GM12892 (cell line): ENCODE data around the gene FBXO11.
"Not testable (repeated sequence)": the region's sequence is repeated elsewhere in the genome, so short reads cannot be mapped to it uniquely, and the experiment has no call there.

Experiments used
- DNase-seq: peaks from one replicate; pipeline ENCODE4 v3.0.0; 2011; ENCODE audit not compliant: insufficient read length
- FAIRE-seq: peaks from 2 replicates; lab custom pipeline; 2011; peaks lifted over from hg19 to GRCh38; lab: Jason Lieb, UNC
- POLR2A ChIP-seq: IDR thresholded peaks from 2 replicates; pipeline ENCODE4 v1.6.1; 2011; ENCODE audit warnings: low read depth, low read length, control low read depth
- POLR2AphosphoS5 ChIP-seq: IDR thresholded peaks from 2 replicates; pipeline ENCODE4 v1.6.1; 2011; ENCODE audit warnings: low read depth, low read length, control low read depth
- TAF1 ChIP-seq: IDR thresholded peaks from 2 replicates; pipeline ENCODE4 v1.6.1; 2011; ENCODE audit warnings: low read depth, mild to moderate bottlenecking, control low read depth, low read length, borderline replicate concordance

Gene FBXO11

GRCh38 chr2:47864566-47864965 is 41.7 kb downstream of the FBXO11 start:
- FAIRE-seq (no peak), DNase-seq (no peak)
- TF ChIP-seq TAF1 (no peak), POLR2A (no peak), POLR2AphosphoS5 (no peak)

GRCh38 chr2:47862949-47863348 is 43.3 kb downstream of the FBXO11 start:
- DNase-seq: no peak
- FAIRE-seq: no peak
- TF ChIP-seq TAF1 (no peak), POLR2AphosphoS5 (no peak), POLR2A (no peak)

- FAIRE-seq: not testable (repeated sequence)
These were observed 53.1 kb downstream of the FBXO11 start for GRCh38 chr2:47853067-47853777.

GRCh38 chr2:47850198-47850597 is 56.1 kb downstream of the FBXO11 start:
- FAIRE-seq (no peak), DNase-seq (no peak)
- TF ChIP-seq POLR2AphosphoS5 (no peak), TAF1 (no peak), POLR2A (no peak)

More at GRCh38 chr2:47853067-47853777, 53.1 kb downstream of the FBXO11 start:
- DNase-seq: not testable (repeated sequence)

GRCh38 chr2:47849368-47849767 is 56.9 kb downstream of the FBXO11 start:
- FAIRE-seq: peak; percentile 21
- TF ChIP-seq POLR2A (no peak), POLR2AphosphoS5 (no peak), TAF1 (no peak)
- DNase-seq: no peak

GRCh38 chr2:47844162-47844561 is 62.1 kb downstream of the FBXO11 start:
- TF ChIP-seq POLR2AphosphoS5 (no peak), TAF1 (no peak), POLR2A (no peak)
- FAIRE-seq: no peak

GRCh38 chr2:47843407-47843806 is 62.9 kb downstream of the FBXO11 start:
- no peak for FAIRE-seq
- DNase-seq: no peak
- TF ChIP-seq TAF1: no peak
- no peak for TF ChIP-seq POLR2A
- no peak for TF ChIP-seq POLR2AphosphoS5

More at GRCh38 chr2:47844162-47844561, 62.1 kb downstream of the FBXO11 start:
- no peak for DNase-seq

- no peak for FAIRE-seq
- TF ChIP-seq TAF1 (no peak), POLR2A (no peak), POLR2AphosphoS5 (no peak)
- DNase-seq: no peak
These were observed 63.5 kb downstream of the FBXO11 start for GRCh38 chr2:47842846-47843245.

GRCh38 chr2:47838686-47839085 is 67.6 kb downstream of the FBXO11 start:
- FAIRE-seq: no peak
- no peak for DNase-seq
- TF ChIP-seq TAF1 (no peak), POLR2A (no peak)

GRCh38 chr2:47838249-47838648 is 68.0 kb downstream of the FBXO11 start:
- FAIRE-seq (no peak), DNase-seq (no peak)
- TF ChIP-seq TAF1: no peak
- no peak for TF ChIP-seq POLR2A
- no peak for TF ChIP-seq POLR2AphosphoS5

- FAIRE-seq (no peak), DNase-seq (no peak)
- TF ChIP-seq POLR2AphosphoS5 (no peak), TAF1 (no peak), POLR2A (no peak)
These were observed 72.8 kb downstream of the FBXO11 start for GRCh38 chr2:47833516-47833968.

- DNase-seq: no peak
- no peak for FAIRE-seq
- no peak for TF ChIP-seq TAF1
- TF ChIP-seq POLR2AphosphoS5: no peak
- TF ChIP-seq POLR2A: no peak
These were observed 83.8 kb downstream of the FBXO11 start for GRCh38 chr2:47822518-47822917.

GRCh38 chr2:47819834-47820233 is 86.5 kb downstream of the FBXO11 start:
- no peak for FAIRE-seq
- DNase-seq: no peak
- TF ChIP-seq TAF1 (no peak), POLR2AphosphoS5 (no peak), POLR2A (no peak)
